GM18499 (cell line): ENCODE data around the gene KCNA2.

Source experiments
- ATAC-seq: cut with Tn5 transposase; IDR thresholded peaks from one replicate; pipeline ENCODE4 v1.9.1; 2021; ENCODE audit warnings: moderate number of reproducible peaks; ENCODE audit not compliant: insufficient read depth, unreplicated experiment

The KCNA2 gene

DNA sequence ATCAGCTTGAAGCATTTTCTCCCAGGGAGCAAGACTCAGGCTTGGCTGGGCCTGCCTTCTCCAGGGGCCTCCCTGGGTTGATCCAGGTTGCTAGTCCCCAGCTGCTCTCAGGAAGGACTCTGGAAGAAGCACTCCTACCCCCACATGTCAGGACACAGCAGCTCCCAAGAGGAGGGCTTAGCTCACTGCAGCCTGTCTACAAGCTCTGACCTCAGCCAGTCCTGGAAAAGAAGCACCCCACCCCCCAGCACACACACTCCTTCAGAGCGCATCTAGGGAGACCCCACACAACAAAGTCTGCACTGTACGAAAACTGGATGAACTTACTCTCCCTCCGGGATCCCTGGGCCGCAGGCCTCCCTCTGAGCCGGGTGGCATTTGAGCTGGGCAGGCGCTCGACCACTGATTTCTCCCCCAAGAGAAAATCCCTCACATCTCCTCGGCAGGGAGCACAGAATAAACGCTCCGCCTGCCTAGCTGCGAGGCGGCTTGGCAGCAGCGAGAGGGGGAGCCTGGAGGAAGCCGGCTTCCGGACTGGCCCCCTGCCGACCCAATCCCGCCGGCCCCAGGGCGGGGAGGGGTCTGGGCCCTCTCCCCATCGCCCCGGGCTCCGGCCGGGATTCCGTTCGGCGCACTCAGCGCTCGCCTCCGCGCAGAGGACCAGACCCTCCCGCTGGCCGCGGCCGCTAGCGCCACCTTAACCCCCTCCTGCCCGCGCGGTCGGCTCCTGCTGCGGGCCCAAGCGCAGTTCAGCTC lies at the start of gene KCNA2:
Gene KCNA2 (minus strand): TSS at position 458 of the 756 bp plus-strand sequence. CDS start 1,576 bp downstream, outside the sequence.
- no peak for ATAC-seq

DNA sequence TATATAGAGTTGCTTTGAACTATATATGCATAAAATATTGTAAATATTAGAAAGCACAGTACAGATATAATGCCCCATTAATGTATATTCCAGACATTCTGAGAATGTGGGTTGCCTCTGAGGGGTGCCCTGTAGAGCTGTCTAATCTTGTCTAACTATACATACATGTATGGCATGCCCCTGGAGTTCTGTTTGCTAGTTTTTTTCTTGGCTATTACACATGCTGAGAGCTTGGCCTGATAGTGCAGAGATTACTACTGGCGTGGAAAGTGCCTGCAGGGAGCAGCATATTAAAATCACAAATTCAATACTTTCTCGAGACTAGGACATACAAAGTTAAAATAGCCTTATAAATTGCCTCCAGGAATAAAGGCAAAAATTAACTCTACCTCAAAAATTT lies 44.5 kb upstream of the KCNA2 start:
- no peak for ATAC-seq

DNA sequence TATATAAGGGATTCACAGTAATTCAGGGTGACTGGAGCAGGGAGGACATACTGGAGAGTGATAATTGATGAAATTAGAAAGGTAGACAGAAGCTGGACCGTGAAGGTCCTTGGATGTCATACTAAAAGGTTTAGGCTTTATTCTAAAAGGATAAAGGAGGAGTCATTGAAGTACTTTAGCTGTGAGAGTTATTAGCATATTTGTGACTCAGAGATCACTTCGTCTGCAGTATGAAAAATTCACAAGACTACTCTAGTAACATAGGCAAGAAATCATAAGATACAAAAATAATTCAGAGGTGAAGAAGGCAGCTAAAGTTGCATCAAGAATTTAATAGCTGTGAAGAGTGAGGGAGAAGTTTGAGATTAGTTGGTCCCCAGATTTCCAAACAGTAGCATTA lies 42.3 kb upstream of the KCNA2 start:
- no peak for ATAC-seq

DNA sequence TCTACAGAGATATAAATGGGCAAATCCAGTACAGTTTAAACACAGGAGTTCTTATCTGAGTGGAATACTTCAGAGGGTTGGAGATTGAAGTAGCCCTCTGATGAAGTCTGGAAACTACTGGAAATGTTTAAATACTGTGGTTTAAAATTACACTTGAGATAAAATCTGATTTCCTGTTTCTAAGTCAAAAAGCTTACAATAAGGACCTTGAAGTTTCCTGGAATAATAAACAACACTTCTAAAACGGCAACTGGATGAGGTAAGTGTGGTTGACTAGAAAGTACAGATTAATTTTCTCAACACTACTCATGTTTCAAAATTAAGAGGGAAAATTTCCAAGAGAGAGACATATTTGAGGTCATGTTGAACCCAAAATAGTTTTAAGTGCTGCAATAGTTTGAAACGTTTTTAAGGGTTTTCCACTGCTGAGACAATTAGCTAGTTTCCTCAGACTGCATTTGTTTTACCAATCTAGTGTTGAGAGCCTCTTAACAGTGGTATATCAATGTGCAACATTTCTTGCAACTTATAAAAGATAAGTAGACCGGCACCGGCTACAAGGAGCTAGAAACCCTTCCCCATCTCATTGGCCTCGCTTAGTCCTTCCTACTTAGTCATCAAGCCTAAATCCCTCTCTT lies 41.2 kb upstream of the KCNA2 start:
- no peak for ATAC-seq

DNA sequence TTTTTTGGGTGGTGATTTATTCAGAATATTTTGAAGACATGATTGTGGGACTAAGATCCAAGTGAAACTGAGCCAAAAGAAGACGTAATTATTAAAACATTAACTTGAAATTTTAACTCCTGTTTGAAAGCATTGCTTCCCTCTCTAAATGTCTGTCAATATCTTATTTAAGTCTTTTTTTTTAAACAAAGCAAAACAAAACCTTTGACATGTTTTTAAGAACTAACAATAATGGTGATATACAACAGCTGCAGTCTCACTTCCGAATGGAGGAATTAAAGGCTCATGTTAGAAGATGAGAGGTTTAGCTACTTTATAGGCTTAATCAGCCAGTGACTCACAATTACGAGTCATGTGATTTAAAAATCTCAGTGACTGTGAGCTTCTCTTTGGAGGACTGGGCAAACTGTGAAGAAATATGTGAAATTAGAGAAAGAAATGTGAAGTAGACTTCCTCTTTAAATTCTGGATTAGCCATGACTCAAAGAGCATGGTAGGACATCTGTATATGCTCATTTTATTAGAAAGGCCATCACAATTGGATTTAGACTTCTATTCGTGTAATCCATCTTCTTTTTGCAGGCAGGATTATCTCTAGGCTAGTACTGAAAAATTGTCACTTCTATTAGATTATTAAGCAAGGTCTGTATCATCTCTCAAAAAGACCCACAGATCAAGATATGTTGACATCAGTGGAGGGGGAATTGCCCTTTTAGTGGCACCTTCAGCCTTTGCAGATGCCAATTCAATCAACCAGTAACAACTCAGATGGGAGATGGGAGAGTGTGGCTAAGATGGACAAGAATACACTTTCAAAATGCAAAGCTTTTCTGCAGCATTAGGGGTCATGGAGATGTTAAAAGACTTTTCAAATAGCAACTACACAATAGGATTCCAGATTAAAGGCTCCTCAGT lies 39.9 kb upstream of the KCNA2 start:
- no peak for ATAC-seq

DNA sequence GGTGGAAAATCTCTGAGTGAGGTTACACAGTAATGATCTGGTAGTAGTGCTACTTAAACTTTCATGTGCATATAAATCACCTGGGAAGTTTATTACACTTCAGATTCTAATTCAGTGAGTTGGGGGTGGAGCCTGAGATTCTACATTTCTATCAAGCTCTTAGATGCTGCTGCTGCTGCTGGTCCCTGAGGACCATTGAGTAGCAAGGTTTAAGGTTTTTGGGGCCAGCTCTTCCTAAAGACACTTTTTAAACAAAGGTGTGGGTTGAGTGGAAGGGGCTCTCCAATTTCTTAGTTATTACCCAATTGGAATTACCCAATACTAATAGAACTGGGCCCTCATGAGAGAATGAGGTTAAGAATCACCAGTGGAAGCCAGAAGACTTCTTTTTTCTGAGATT lies 39.1 kb upstream of the KCNA2 start:
- ATAC-seq: no peak

DNA sequence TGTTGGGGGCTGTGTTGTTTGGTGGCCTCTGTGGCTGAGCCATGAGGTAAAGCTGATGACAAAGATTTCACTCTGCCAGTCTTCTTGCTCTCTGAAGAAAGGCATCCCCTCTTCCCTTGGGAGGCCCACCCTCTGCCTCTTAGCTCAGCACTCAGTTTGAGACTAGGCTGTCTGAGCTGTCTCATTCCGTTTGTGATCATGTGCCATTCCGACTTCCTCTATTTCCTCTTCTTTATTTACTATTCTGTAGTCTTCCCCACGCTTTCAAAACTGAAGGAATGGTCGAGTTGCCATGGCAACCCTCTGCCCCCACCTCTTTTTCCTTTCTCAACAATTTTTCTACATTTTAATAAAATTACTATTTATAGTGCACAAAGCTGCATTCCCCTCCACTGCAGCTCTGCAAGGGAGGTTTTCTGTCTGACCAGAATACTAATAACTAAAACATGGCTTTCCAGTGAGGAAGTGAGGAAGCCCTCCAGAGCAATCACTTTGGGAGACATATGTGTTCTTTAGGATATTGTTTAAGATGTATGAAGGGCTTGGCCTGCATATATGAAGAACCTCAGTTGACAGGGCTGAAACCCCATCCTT lies 37.8 kb upstream of the KCNA2 start:
- ATAC-seq: no peak

DNA sequence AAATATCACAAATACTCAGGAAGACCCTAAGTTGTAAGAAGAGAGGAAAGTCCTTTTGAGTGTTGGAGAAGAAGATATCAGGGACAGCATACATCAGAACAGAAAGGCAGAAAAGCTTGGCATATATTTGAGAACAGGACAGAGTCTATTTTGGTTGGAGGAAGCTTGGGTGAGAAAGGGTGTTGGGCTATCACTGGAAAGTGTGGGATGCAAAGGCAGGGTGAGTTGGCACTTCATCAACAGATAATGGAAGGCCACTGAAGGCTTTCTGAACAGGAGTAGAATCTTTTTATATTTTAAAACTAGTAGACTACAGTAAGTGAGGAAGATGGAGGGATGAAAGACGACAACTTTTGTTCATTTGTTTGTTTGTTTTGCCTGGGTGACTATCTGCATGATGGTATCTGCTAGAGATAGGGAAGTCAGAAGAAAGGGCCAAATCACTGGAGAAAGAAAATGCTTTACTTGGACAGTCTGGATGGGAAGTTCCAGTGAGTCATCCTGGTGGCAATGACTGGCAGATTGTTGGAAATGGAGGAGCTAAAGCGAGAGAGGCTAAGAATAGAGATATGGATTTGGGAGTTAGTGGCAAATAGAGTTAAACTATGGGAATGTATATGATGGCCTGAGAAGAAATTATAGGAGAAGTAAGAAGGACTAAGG lies 33.7 kb upstream of the KCNA2 start:
- no peak for ATAC-seq

DNA sequence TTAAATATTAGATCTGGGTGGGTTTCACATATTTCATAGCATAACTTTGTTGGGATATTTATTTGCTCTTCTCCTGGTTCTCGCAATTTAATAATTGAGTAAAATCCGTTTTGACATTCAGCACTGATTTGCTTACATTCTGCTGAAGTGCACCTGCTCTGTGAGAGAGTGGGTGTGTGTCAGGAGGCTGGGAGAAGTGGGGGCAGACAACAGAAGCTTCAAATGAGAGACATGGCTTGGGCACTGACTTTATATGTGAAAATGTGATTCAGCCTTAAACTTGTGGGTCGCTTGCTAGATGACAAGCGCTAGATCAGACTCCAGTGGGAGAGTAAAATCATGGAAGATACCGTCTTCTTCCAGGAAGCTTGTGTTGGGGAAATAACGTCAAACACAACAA lies 32.4 kb upstream of the KCNA2 start:
- ATAC-seq: no peak

DNA sequence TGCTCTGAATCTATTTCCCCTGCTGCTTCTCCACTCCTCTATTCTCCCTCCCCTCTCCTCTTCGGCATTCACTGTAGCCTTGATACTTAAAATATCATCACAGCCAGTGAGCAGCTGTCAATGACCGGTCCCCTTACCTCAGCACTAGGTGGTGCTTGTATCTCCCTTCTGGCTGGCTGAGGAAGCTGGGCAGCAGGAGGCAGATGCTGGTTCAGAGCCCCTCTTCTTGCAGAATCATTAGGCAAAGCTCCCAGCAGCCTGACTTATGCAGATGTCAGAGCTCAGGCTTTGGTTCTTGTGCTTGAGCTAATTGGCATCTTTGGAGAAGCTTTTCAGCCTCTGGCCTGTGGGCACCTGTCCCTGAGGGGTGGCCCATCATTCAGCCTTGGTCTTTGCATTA lies 31.9 kb upstream of the KCNA2 start:
- ATAC-seq: no peak

DNA sequence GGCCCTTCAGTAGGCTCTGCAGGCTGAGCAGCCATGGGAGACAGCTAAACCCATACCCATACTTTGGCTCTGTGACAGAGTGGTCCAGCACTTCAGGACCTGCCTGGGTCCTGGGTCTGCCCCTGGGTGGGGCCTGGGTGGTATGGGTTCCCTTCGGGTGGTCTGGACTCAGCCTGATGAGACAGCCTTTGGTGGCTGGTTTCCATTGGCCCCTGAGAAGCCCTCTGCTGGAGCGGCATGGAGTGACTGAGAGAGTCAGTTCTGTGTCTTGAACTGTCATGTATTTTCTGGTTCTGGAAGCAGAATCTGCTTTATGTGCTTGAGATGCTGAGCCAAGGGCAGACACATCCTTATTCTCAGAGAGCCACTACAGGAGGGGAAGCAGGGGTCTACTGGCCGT lies 31.3 kb upstream of the KCNA2 start:
- ATAC-seq: no peak

DNA sequence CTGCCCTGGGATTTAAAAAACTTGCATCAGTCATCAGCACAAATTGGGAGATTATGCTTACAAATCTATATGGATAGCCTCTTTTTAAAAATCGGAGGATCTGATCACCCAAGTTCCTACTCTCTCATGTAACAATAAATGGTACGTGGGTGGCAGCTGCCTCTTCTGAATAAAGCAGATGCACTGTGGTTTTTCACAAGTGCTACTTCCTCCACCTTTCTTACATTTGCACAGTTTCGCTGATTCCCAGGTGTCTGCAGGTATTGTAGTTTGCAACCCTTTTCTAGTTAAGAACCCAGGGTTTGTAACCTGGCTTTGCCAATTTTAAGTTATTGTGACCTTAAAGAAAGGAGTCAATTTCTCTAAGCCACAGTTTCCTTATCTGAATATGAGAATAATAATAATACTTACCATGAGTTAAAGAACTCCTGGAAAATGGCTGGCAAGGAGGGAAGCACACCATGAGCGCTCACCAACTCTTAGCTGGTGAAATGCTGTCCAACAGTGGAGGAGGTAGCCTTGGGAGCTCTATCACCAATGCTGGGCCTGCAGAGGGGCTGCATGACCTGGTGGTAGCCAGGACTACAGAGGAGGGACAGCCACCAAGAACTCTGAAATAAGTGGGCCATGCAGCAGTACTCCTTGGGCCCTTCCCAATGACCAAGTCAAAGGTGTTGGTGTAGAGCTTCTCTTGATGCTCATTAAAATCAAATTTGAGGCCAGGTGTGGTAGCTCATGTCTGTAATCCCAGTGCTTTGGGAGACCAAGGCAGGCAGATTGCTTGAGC lies 30.2 kb upstream of the KCNA2 start:
- no peak for ATAC-seq

DNA sequence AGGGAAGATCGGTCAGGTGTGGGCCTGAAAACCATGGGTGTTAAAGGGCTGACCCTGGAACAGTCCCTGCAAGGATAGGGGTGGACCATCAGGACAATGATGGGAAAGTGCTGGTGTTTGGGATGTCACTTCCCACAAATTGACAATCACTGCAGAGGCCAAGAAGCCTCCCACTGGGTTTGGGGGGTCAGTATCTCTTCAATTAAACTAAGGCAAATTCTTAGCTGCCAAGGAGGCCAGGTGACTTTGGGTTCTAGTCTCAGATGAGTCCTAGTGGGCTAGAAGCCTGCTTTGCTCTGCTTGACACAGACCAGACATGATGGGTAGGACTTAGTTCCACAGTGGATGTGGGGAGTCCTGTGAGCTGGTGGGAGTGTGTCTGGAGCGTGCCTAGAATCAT lies 29.3 kb upstream of the KCNA2 start:
- ATAC-seq: no peak

DNA sequence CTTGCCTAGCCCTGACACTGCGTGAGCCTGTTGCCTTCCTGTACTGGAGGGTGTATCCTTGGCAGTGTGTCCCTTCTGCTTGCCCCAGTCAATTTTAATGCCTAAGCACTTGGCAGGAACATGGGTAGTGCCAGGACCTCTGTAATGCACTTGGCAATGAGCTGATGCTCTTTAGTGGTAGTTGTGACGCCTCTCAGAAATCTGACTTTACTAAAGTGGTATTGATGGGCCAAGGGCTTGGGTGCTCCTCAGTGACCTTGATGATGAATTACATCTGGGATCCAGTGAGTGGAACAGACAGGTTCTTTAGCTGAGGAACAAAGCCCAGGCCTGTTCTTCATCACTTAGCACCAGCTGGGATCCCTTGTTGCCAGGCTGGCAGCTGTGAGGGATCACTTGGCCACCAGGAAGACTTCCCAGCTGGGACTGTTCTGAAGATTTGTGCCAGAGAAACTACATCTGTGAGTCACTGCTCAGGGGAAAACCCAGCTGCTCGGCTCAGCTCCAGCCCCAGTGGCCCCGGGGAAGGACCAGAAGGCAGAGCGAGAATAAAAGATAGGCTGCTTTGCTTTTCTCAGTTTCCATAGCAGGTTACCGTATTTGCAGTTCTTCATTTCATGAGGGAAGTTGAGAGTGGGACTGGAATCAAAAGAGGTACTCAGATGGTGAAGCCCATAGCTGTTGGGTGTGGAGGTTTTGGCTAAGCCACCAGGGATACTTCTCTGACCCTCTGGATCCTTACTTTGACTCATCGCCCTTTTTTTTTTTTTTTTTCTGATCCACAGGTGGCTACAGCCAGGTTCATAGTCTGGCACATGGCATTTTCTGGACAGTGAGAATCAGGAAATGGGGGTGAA lies 28.5 kb upstream of the KCNA2 start:
- peak; percentile 45 for ATAC-seq

DNA sequence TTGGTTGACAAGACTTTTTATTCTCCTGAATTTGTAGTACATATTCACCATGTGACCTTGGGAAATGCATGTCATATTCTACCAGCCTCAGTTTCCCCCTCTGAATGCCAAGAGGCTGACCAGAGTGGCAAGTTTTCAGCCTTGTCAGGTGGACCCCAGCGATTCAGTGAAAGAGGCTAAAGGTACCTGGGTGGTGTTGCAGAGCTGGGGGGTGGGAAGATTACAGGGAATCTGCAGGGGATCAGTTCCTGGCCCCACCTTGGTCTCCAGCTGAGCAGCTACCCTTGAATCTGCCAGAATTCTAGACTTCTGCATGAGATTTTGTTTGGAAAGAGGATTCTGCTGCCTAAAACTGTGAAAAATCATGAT lies 27.9 kb upstream of the KCNA2 start:
- no peak for ATAC-seq

DNA sequence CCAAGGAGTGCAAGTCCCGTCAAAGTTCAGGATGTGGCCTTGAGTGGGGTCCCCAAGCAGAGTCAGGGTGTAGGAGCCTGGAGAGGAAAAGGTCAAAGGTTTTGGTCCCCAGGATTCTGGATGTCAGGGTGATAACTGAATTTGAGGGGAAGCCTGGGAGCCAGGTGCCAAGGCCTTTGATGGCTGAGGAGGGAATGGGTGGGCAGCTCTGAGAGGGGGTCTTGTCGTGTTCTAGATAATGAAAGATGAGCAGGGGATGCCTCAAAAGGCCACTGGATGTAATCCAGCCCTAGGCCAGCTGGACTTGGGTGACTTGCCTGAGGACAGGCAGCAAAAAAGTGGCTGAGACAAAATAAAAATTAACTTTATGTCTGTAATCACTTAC lies 27.5 kb upstream of the KCNA2 start:
- ATAC-seq: no peak

DNA sequence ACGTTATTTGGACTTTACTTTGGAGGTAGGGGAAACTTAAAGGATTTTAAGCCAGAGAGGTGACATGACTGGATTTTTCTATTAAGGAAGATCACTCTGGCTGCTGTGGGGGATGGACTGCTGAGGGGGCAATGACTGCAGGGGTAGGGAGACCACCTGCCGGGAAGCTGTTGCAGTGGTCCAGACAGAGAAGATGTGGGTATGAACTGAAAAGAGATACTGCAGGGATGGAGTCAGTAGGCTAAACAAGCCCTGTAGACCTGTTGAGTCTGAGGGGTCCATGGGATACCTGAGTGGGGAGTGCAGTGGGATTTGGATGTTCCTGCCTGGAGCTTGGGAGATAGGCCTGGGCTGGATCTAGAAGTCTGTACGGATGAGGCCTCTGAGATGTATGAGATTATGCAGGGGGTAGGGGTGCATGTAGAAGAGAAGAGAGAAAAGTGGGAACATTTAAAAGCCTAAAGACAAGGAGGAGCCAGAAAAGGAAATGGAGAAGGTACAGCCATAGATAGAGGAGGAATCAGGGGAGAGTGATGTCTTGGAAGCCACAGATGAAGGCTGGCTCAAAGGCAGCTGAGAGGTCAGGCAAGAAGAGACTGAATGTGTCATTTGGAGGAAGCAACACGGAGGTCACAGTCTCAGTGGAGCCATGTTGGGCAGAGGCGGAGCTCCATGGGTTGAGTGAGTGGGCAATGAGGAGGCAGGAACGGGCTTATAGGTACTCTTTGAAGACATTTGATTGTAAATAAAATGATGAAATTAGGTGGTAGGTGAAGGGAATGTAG lies 25.9 kb upstream of the KCNA2 start:
- ATAC-seq: no peak
